K562 (cell line): ENCODE measurements around the gene NTRK3. TPM values are rescaled to one million over a fixed set of nuclear protein-coding genes. Genes with fewer than 3 reads are reported as not detected.

ENCODE experiments used
- ATAC-seq: fragments of 200-7000 bp; cut with Tn5 transposase; 3 replicates; pipeline ENCODE4 v1.9.1; 2020; ENCODE audit warnings: moderate library complexity
- BruUV-seq: library from RNA; stranded (reverse); fragments of 400-500 nt; replicated peaks from 2 replicates; lab custom pipeline; 2021; lab: Mats Ljungman, UMichigan
- CTCF ChIA-PET: fragments of 300-600 bp; formaldehyde crosslinking; extraction: SDS; loops from one replicate; lab custom pipeline; 2021; ENCODE audit warnings: low intra/inter-chr PET ratio; lab: Yijun Ruan, JAX
- POLR2A ChIA-PET: fragments of 300-600, 350-650 bp; sonication (Branson Sonifier 250); formaldehyde crosslinking; extraction: SDS; loops from one replicate; lab custom pipeline; 2021; ENCODE audit warnings: antibody characterized with exemption, inconsistent platforms; lab: Yijun Ruan, JAX
- DNase-seq, 4 experiments: peaks; one replicate each; pipeline versions ENCODE4 v3.0.0 to v3.0.0-alpha.2; 2011 to 2018; ENCODE audit warnings: low spot score in 3 of 4, mixed read lengths in 3 of 4; ENCODE audit errors: extremely low read depth in 1 of 4
- FAIRE-seq: peaks from 2 replicates; lab custom pipeline; 2011; peaks lifted over from hg19 to GRCh38; lab: Jason Lieb, UNC
- H2AFZ ChIP-seq: 2 replicates; pipeline ENCODE4 v1.6.0; 2011; ENCODE audit warnings: low read depth, low read length, control low read depth, inconsistent platforms
- H3K27ac ChIP-seq: fragments of 200-600 bp; 3 replicates; pipeline ENCODE4 v1.8.0; 2011; ENCODE audit warnings: low read depth, mild to moderate bottlenecking, control low read depth, inconsistent platforms, low read length, moderate library complexity, mixed read lengths; ENCODE audit errors: extremely low read depth
- H3K27me3 ChIP-seq, 2 experiments: fragments of 300-600 bp in 1 of 2; 2 replicates in 1 of 2; 3 replicates in 1 of 2; pipeline versions ENCODE4 v1.6.0 to v1.8.0; 2011; ENCODE audit warnings: inconsistent platforms in 2 of 2, low read length in 2 of 2, mild to moderate bottlenecking in 1 of 2, mixed read lengths in 1 of 2, moderate library complexity in 1 of 2; ENCODE audit not compliant: control insufficient read depth in 2 of 2, insufficient read depth in 2 of 2
- H3K36me3 ChIP-seq: fragments of 300-600 bp; 3 replicates; pipeline ENCODE4 v1.8.0; 2011; ENCODE audit warnings: mild to moderate bottlenecking, low read length, inconsistent platforms; ENCODE audit not compliant: control insufficient read depth, insufficient read depth
- H3K4me1 ChIP-seq, 2 experiments: fragments of 200-600 bp in 1 of 2; replicated peaks in 1 of 2; 2 replicates in 1 of 2; 3 replicates in 1 of 2; pipeline versions ENCODE4 v1.5.1 to v1.8.0; 2011; ENCODE audit warnings: inconsistent platforms in 2 of 2, low read length in 2 of 2, mild to moderate bottlenecking in 1 of 2, mixed read lengths in 1 of 2, moderate library complexity in 1 of 2; ENCODE audit not compliant: control insufficient read depth in 2 of 2, insufficient read depth in 2 of 2
- H3K4me2 ChIP-seq: 2 replicates; pipeline ENCODE4 v1.6.1; 2011; ENCODE audit warnings: low read length, control low read depth, inconsistent platforms, mixed read lengths; ENCODE audit not compliant: insufficient read depth
- H3K4me3 ChIP-seq: fragments of 200-600 bp; sonication (generic), shearing (Covaris generic); 2 replicates; pipeline ENCODE4 v1.5.1; 2016; ENCODE audit warnings: control low read depth, inconsistent platforms
- H3K79me2 ChIP-seq: fragments of 200-600 bp; 3 replicates; pipeline ENCODE4 v1.8.0; 2011; ENCODE audit warnings: low read length, inconsistent platforms; ENCODE audit not compliant: control insufficient read depth, insufficient read depth
- H3K9ac ChIP-seq, 2 experiments: 2 replicates each; pipeline versions ENCODE4 v1.6.0 to v1.6.1; 2011; ENCODE audit warnings: low read depth in 2 of 2, low read length in 2 of 2, control low read depth in 1 of 2, inconsistent platforms in 1 of 2, mild to moderate bottlenecking in 1 of 2, mixed read lengths in 1 of 2; ENCODE audit not compliant: insufficient read depth in 1 of 2
- H3K9me1 ChIP-seq: one replicate; pipeline ENCODE4 v1.6.0; 2011; ENCODE audit warnings: inconsistent platforms, mild to moderate bottlenecking, low read length, moderate library complexity; ENCODE audit not compliant: control insufficient read depth, insufficient read depth
- H3K9me3 ChIP-seq: replicated peaks from 2 replicates; pipeline ENCODE4 v1.5.1; 2011; ENCODE audit warnings: low read depth, low read length, inconsistent platforms; ENCODE audit not compliant: control insufficient read depth, insufficient read depth
- H4K20me1 ChIP-seq: replicated peaks from 2 replicates; pipeline ENCODE4 v1.6.1; 2011; ENCODE audit warnings: low read length, inconsistent platforms, mixed read lengths; ENCODE audit not compliant: control insufficient read depth, insufficient read depth
- FOSL1 ChIP-seq: fragments of 200-800 bp; sonication (Bioruptor generic); conservative IDR thresholded peaks from 2 replicates; pipeline ENCODE4 v1.6.1; 2016; ENCODE audit warnings: missing genetic modification characterization, missing compliant biosample characterization
- HMGN3 ChIP-seq: IDR thresholded peaks from 2 replicates; pipeline ENCODE4 v1.6.1; 2011; ENCODE audit warnings: borderline replicate concordance, low read depth, mild to moderate bottlenecking, mixed read lengths, low read length; ENCODE audit not compliant: insufficient read length; ENCODE audit errors: extremely low read depth
- SLC30A9 ChIP-seq: fragments of 250-450 bp; sonication (Bioruptor Pico); IDR thresholded peaks from 2 replicates; pipeline ENCODE4 v1.8.0; 2022; ENCODE audit warnings: mild to moderate bottlenecking, moderate library complexity
- TEAD1 ChIP-seq, 2 experiments: fragments of 450-650 bp in 1 of 2; sonication (generic) in 1 of 2; formaldehyde crosslinking; IDR thresholded peaks; 2 replicates each; pipeline versions ENCODE4 v1.4.0 to v1.8.0; 2020 to 2022; ENCODE audit warnings: mild to moderate bottlenecking in 2 of 2, missing genetic modification reagents in 1 of 2
- TFAP4 ChIP-seq: sonication (generic); formaldehyde crosslinking; IDR thresholded peaks from 2 replicates; pipeline ENCODE4 v1.8.0; 2022; ENCODE audit warnings: missing genetic modification reagents, mild to moderate bottlenecking, moderate library complexity, borderline replicate concordance
- ZC3H8 ChIP-seq: fragments of 450-650 bp; IDR thresholded peaks from 2 replicates; pipeline ENCODE4 v1.6.1; 2017
- ZNF140 ChIP-seq: fragments of 250-450 bp; sonication (Bioruptor Pico); IDR thresholded peaks from 2 replicates; pipeline ENCODE4 v1.8.0; 2021; ENCODE audit warnings: moderate library complexity, mild to moderate bottlenecking, inconsistent platforms
- ZNF780A ChIP-seq: fragments of 250-450 bp; sonication (Bioruptor Pico); IDR thresholded peaks from 2 replicates; pipeline ENCODE4 v1.5.0; 2021; ENCODE audit warnings: mild to moderate bottlenecking
- WGBS: fragments of 100-300 bp; shearing (Covaris generic); methylation state at CpG from one replicate; pipeline ENCODE4 v1.1.6; 2016; ENCODE audit warnings: low coverage, mixed read lengths; ENCODE audit not compliant: insufficient coverage; ENCODE audit errors: missing lambda C conversion rate; 5-methylcytosine and 5-hydroxymethylcytosine counted together
- in situ Hi-C: fragments of 300-500 bp; cut with MboI; formaldehyde crosslinking; loops from 4 replicates; pipeline ENCODE4 v1.15.0; 2018; ENCODE audit warnings: inconsistent platforms, mixed read lengths
- intact Hi-C: fragments of 100-400 bp; cut with micrococcal nuclease; formaldehyde crosslinking; loops from 2 replicates; pipeline ENCODE4 v1.14.2; 2022
- polyA plus RNA-seq, 8 experiments: library from polyadenylated mRNA; depleted of rRNA in 4 of 8; stranded (reverse) in 5 of 8; unstranded in 3 of 8; fragments of >200 nt; fragmentation: Nextera tagmentation in 2 of 8; fragmentation: Illumina TruSeq in 1 of 8; extraction: Ambion mirVana in 2 of 8; extraction: Trizol in 1 of 8; gene quantifications; 2 replicates each; pipeline versions ENCODE4 v1.2.1 to v1.2.3, GENCODE V29; 2011 to 2014; ENCODE audit warnings: inconsistent platforms in 1 of 8, missing spikeins in 1 of 8
- total RNA-seq, 7 experiments: library from RNA; depleted of rRNA in 6 of 7; stranded (reverse); fragments of >200 nt in 6 of 7; fragmentation: Illumina TruSeq in 2 of 7; extraction: Trizol in 2 of 7; gene quantifications; 2 replicates each; pipeline versions ENCODE4 v1.2.1 to v1.2.3, GENCODE V29; 2011 to 2021; ENCODE audit warnings: low replicate concordance in 1 of 7
- TF ChIP-seq, protein P1 (sequence below): fragments of 200-800 bp; sonication (Bioruptor generic); IDR thresholded peaks from 2 replicates; pipeline ENCODE4 v1.6.1; 2017; ENCODE audit warnings: missing genetic modification characterization, missing compliant biosample characterization
- TF ChIP-seq, protein P2 (sequence below): sonication (generic); formaldehyde crosslinking; IDR thresholded peaks from 2 replicates; pipeline ENCODE4 v1.8.0; 2023; ENCODE audit warnings: mild to moderate bottlenecking, missing genetic modification reagents

The NTRK3 gene
- total and polyA plus RNA-seq, 9 of the 15 experiments (the other 6 are each of a cell fraction or from before 2014, with no cell fraction given), result 0.11 to 0.13 TPM; not detected in 7

DNA sequence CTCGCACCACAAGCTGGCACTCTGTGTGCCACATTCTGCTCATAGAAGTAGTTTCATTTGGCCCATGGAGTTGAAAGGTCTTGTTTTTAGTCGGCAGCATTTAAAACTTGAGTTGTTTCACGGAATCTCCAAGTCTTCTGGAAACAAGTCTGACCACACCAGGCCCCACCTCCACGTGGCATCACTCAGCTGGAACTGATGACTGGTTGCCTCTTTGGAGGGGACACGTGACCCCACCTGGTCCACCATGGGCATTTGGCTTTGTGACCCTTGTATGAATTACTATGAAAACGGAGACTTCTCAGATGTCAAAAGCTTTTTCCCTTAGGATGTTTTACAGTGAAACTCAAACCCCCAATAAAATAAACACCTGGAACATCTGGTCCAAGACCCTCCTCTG, 74.9 kb downstream of the NTRK3 start:
- H3K9me3 ChIP-seq, result no peaks in the 10 kb centered on the region
- POLR2A ChIA-PET, result no interaction called here
- no peaks in the 10 kb centered on the region for H4K20me1 ChIP-seq
- FAIRE-seq (no peak), DNase-seq (no peak), ATAC-seq (no peak)
- H3K79me2 ChIP-seq, result no peaks in the 10 kb centered on the region
- in situ Hi-C loops (no loop called here), intact Hi-C loops (no loop called here)
- H3K9me1 ChIP-seq, result no peaks in the 10 kb centered on the region
- no peaks in the 10 kb centered on the region for H3K27me3 ChIP-seq
- H3K4me3 ChIP-seq, result no peak overlapping the region
- no peak overlapping the region for H3K27ac ChIP-seq
- CTCF ChIA-PET, result no interaction called here
- 1% methylated on average over 6 of the region's 6 CpGs for WGBS
- H2AFZ ChIP-seq, result no peak overlapping the region
- no peaks in the 10 kb centered on the region for H3K4me1 ChIP-seq
- BruUV-seq, result no TSS peak
- no peak overlapping the region for H3K9ac ChIP-seq
- no peak overlapping the region for H3K4me2 ChIP-seq
- H3K36me3 ChIP-seq, result no peaks in the 10 kb centered on the region
- TF ChIP-seq TFAP4 (CRISPR knock-in tag) (no peak), ZNF140 (CRISPR knock-in tag) (no peak), FOSL1 (tag) (no peak), ZC3H8 (no peak), ZNF780A (CRISPR knock-in tag) (no peak), HMGN3 (no peak), TEAD1 (CRISPR knock-in tag; IDR thresholded peaks at IDR 0.05) (no peak), SLC30A9 (no peak)
- TF ChIP-seq, protein P1, sequence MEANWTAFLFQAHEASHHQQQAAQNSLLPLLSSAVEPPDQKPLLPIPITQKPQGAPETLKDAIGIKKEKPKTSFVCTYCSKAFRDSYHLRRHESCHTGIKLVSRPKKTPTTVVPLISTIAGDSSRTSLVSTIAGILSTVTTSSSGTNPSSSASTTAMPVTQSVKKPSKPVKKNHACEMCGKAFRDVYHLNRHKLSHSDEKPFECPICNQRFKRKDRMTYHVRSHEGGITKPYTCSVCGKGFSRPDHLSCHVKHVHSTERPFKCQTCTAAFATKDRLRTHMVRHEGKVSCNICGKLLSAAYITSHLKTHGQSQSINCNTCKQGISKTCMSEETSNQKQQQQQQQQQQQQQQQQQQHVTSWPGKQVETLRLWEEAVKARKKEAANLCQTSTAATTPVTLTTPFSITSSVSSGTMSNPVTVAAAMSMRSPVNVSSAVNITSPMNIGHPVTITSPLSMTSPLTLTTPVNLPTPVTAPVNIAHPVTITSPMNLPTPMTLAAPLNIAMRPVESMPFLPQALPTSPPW (CRISPR knock-in tag), result no peak
- TF ChIP-seq, protein P2, sequence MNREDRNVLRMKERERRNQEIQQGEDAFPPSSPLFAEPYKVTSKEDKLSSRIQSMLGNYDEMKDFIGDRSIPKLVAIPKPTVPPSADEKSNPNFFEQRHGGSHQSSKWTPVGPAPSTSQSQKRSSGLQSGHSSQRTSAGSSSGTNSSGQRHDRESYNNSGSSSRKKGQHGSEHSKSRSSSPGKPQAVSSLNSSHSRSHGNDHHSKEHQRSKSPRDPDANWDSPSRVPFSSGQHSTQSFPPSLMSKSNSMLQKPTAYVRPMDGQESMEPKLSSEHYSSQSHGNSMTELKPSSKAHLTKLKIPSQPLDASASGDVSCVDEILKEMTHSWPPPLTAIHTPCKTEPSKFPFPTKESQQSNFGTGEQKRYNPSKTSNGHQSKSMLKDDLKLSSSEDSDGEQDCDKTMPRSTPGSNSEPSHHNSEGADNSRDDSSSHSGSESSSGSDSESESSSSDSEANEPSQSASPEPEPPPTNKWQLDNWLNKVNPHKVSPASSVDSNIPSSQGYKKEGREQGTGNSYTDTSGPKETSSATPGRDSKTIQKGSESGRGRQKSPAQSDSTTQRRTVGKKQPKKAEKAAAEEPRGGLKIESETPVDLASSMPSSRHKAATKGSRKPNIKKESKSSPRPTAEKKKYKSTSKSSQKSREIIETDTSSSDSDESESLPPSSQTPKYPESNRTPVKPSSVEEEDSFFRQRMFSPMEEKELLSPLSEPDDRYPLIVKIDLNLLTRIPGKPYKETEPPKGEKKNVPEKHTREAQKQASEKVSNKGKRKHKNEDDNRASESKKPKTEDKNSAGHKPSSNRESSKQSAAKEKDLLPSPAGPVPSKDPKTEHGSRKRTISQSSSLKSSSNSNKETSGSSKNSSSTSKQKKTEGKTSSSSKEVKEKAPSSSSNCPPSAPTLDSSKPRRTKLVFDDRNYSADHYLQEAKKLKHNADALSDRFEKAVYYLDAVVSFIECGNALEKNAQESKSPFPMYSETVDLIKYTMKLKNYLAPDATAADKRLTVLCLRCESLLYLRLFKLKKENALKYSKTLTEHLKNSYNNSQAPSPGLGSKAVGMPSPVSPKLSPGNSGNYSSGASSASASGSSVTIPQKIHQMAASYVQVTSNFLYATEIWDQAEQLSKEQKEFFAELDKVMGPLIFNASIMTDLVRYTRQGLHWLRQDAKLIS (CRISPR knock-in tag), result no peak
